ENCODE results near the gene GNG12. TPM values are rescaled to one million over a fixed set of nuclear protein-coding genes. Genes with fewer than 3 reads are reported as not detected.

The GNG12 gene
- total RNA-seq, 1 donor from 2014 or later, result 100 TPM

- Mint-ChIP-seq H3K4me1 (ENCODE audit: unreplicated experiment) (peaks cover 18% of the 10 kb centered on the region), H3K9me3 (ENCODE audit: unreplicated experiment) (no peaks in the 10 kb centered on the region), H3K27me3 (ENCODE audit: unreplicated experiment) (no peaks in the 10 kb centered on the region), H3K36me3 (ENCODE audit: unreplicated experiment) (no peaks in the 10 kb centered on the region), H3K4me3 (ENCODE audit: unreplicated experiment) (no peak overlapping the region), H3K27ac (ENCODE audit: unreplicated experiment) (no peak overlapping the region)
- DNase-seq (ENCODE audit: extremely low spot score, unreplicated experiment), result no peak
- TF ChIP-seq CTCF (IDR thresholded peaks at IDR 0.05), result no peak
Observed at GRCh38 chr1:67675800-67676199, 157.5 kb downstream of the GNG12 start.

DNA sequence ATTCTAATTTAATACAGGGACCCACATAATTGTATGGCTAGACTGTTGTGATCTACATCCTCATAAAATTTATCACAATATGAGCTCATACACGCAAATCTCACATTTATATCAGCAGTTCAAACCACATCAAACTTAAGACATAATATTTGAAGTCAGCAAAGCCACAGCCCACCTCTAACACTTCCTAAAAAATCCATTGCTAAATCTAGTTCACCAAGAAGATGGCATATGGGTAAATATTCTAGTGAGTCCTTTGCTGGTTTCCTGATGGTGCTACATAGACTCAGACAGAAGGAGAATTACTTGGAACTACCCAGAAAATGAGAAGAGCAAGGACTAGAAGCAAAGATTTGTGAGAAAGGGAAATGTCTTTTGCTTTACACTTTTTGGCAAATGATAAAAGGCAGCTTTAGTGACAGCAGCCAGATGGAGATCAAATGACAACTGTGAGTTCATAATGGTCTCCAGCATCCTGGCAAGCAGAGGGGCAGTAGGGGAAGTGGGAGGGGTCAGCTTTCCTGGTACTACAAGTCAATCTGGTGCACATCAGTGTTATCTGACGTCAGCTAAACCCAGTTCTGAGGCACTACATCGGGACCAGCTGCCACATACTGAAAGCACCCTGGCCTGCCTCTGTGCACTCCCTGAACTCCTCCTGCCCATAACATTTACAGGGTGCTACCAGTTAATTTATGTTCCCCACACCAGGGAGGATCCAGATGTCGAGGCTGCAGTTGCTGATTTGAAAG is 158.8 kb downstream of the GNG12 start:
- Mint-ChIP-seq H3K4me3 (ENCODE audit: unreplicated experiment) (no peak overlapping the region), H3K9me3 (ENCODE audit: unreplicated experiment) (no peaks in the 10 kb centered on the region), H3K27ac (ENCODE audit: unreplicated experiment) (no peak overlapping the region), H3K27me3 (ENCODE audit: unreplicated experiment) (no peaks in the 10 kb centered on the region), H3K36me3 (ENCODE audit: unreplicated experiment) (no peaks in the 10 kb centered on the region), H3K4me1 (ENCODE audit: unreplicated experiment) (peaks cover 15% of the 10 kb centered on the region)
- no peak for DNase-seq (ENCODE audit: extremely low spot score, unreplicated experiment)
- no peak for TF ChIP-seq CTCF (IDR thresholded peaks at IDR 0.05)

GRCh38 chr1:67673468-67674201 is 159.6 kb downstream of the GNG12 start:
- Mint-ChIP-seq H3K4me3 (ENCODE audit: unreplicated experiment) (no peak overlapping the region), H3K27me3 (ENCODE audit: unreplicated experiment) (no peaks in the 10 kb centered on the region), H3K9me3 (ENCODE audit: unreplicated experiment) (no peaks in the 10 kb centered on the region), H3K36me3 (ENCODE audit: unreplicated experiment) (no peaks in the 10 kb centered on the region), H3K4me1 (ENCODE audit: unreplicated experiment) (peaks cover 15% of the 10 kb centered on the region), H3K27ac (ENCODE audit: unreplicated experiment) (no peak overlapping the region)
- TF ChIP-seq CTCF (IDR thresholded peaks at IDR 0.05), result no peak
- DNase-seq (ENCODE audit: extremely low spot score, unreplicated experiment), result no peak

GRCh38 chr1:67672260-67672803 is 160.9 kb downstream of the GNG12 start:
- no peak overlapping the region for H3K27ac Mint-ChIP-seq (ENCODE audit: unreplicated experiment)
- H3K4me3 Mint-ChIP-seq (ENCODE audit: unreplicated experiment), result no peak overlapping the region
- H3K4me1 Mint-ChIP-seq (ENCODE audit: unreplicated experiment), result peaks cover 15% of the 10 kb centered on the region
- no peaks in the 10 kb centered on the region for H3K9me3 Mint-ChIP-seq (ENCODE audit: unreplicated experiment)
- no peak for DNase-seq (ENCODE audit: extremely low spot score, unreplicated experiment)
- H3K36me3 Mint-ChIP-seq (ENCODE audit: unreplicated experiment), result no peaks in the 10 kb centered on the region
- TF ChIP-seq CTCF (IDR thresholded peaks at IDR 0.05), result no peak
- H3K27me3 Mint-ChIP-seq (ENCODE audit: unreplicated experiment), result no peaks in the 10 kb centered on the region

GRCh38 chr1:67668660-67669059 is 164.6 kb downstream of the GNG12 start:
- Mint-ChIP-seq H3K36me3 (ENCODE audit: unreplicated experiment) (no peaks in the 10 kb centered on the region), H3K27ac (ENCODE audit: unreplicated experiment) (no peak overlapping the region), H3K27me3 (ENCODE audit: unreplicated experiment) (no peaks in the 10 kb centered on the region), H3K4me3 (ENCODE audit: unreplicated experiment) (no peak overlapping the region), H3K4me1 (ENCODE audit: unreplicated experiment) (peaks cover 5% of the 10 kb centered on the region), H3K9me3 (ENCODE audit: unreplicated experiment) (no peaks in the 10 kb centered on the region)
- TF ChIP-seq CTCF (IDR thresholded peaks at IDR 0.05), result no peak
- no peak for DNase-seq (ENCODE audit: extremely low spot score, unreplicated experiment)
